Ovary (tissue), 3 donors: Measurements from ENCODE around the gene CNTN5.

ENCODE experiments used
- CTCF ChIP-seq, 3 donors: fragments of 450-650 bp in 2 of 3; fragments of 200-600 bp in 1 of 3; IDR thresholded peaks; one replicate each; pipeline versions ENCODE4 v1.5.1 to v1.8.0; 2016 to 2022; ENCODE audit warnings: antibody characterized with exemption in 3 of 3, mild to moderate bottlenecking in 1 of 3
- EP300 ChIP-seq: sonication (generic); formaldehyde crosslinking; IDR thresholded peaks from one replicate; pipeline ENCODE4 v1.6.1; 2017; ENCODE audit warnings: antibody characterized with exemption
- POLR2A ChIP-seq: fragments of 450-650 bp; IDR thresholded peaks from one replicate; pipeline ENCODE4 v1.6.1; 2017; ENCODE audit warnings: antibody characterized with exemption, mild to moderate bottlenecking, moderate library complexity
- donor health status: DM: no; HTN: no; CAD: no.

DNA sequence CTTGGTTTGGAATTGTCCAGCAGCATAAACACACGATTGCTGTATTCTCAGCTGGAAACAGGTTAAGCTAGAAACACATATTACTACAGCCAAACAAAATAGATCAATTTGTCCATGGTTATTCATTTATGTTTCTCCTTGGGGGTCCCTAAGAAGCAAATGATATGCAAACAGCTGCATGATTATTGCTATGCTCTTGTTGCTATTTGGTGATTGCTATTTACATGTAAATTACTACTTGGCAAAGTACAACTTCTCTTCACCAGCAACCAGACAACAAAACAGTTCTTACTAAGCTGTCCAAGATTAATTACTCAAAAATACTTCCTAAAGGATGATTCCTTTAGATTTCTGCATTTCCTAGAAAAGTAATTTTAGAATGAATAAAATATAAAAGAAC, 1098.4 kb downstream of the CNTN5 start:
- TF ChIP-seq CTCF (IDR thresholded peaks at IDR 0.05) (no peak), POLR2A (no peak), EP300 (no peak)
